Peyer's patch (tissue), 4 donors: ENCODE measurements around the gene ADGRF1.

Source experiments
- CTCF ChIP-seq, 6 experiments: fragments of 450-650 bp in 4 of 6; fragments of 200-600 bp in 2 of 6; sonication (generic) in 1 of 6; IDR thresholded peaks; one replicate each; pipeline ENCODE4 v1.5.1; 2017 to 2019; ENCODE audit warnings: antibody characterized with exemption in 6 of 6, mild to moderate bottlenecking in 3 of 6, moderate library complexity in 1 of 6
- POLR2A ChIP-seq, 2 donors: fragments of 450-650 bp; IDR thresholded peaks; one replicate each; pipeline ENCODE4 v1.5.1; 2017; ENCODE audit warnings: antibody characterized with exemption in 2 of 2, mild to moderate bottlenecking in 2 of 2, moderate library complexity in 2 of 2

GRCh38 chr6:47007657-47008396, 34.3 kb downstream of the ADGRF1 start:
- no peak for TF ChIP-seq CTCF (IDR thresholded peaks at IDR 0.05)
- TF ChIP-seq POLR2A (IDR thresholded peaks at IDR 0.05) = no peak
